ENCODE results near the gene TRUB2.

TRUB2 gene

DNA sequence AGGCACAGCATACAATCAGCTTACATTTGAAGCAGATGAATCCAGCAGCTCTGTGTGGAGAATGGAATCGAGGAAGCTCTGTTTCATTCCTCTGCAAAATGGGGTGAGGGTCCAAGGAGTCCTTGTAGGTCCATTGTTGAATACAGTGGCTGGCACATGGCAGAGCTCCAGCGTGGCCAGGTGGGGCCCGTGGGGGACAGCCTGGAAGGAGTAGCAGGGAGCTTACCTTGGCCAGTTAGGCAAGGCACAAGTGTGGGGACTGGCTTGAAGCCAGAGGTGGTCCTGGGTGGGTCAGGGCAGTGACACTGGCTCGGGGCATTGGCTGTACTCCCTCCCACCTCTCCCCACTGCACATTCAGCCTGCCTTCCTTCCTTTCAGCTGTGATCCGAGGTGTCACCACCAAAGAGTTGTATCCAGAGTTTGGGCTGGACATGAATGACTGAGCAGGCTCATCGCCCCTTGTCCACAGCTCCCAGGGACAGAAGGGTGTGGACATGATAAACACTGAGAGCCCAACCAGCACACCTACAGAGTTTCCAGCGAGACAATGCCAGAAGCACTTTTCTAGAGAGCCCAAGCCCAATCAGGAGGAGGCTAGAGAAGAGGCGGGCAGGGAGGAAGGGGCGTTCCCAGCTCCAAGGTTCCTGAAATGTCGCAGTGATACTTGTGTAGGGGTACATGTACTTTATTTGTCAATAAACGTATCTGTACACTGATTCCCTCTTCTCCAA lies 33.8 kb downstream of the TRUB2 start:
- no peak for ATAC-seq
- no peak for TF ChIP-seq ZFP3 (CRISPR knock-in tag; IDR thresholded peaks at IDR 0.05)
- TF ChIP-seq CSDC2 (CRISPR knock-in tag; IDR thresholded peaks at IDR 0.05), result no peak
- TF ChIP-seq ZC3H10 (CRISPR knock-in tag; IDR thresholded peaks at IDR 0.05), result no peak
- TF ChIP-seq, protein P1, sequence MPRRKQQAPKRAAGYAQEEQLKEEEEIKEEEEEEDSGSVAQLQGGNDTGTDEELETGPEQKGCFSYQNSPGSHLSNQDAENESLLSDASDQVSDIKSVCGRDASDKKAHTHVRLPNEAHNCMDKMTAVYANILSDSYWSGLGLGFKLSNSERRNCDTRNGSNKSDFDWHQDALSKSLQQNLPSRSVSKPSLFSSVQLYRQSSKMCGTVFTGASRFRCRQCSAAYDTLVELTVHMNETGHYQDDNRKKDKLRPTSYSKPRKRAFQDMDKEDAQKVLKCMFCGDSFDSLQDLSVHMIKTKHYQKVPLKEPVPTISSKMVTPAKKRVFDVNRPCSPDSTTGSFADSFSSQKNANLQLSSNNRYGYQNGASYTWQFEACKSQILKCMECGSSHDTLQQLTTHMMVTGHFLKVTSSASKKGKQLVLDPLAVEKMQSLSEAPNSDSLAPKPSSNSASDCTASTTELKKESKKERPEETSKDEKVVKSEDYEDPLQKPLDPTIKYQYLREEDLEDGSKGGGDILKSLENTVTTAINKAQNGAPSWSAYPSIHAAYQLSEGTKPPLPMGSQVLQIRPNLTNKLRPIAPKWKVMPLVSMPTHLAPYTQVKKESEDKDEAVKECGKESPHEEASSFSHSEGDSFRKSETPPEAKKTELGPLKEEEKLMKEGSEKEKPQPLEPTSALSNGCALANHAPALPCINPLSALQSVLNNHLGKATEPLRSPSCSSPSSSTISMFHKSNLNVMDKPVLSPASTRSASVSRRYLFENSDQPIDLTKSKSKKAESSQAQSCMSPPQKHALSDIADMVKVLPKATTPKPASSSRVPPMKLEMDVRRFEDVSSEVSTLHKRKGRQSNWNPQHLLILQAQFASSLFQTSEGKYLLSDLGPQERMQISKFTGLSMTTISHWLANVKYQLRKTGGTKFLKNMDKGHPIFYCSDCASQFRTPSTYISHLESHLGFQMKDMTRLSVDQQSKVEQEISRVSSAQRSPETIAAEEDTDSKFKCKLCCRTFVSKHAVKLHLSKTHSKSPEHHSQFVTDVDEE (CRISPR knock-in tag; IDR thresholded peaks at IDR 0.05), result no peak
- TF ChIP-seq TOX (CRISPR knock-in tag; IDR thresholded peaks at IDR 0.05; ENCODE audit: borderline replicate concordance), result no peak
- TF ChIP-seq, protein P2, sequence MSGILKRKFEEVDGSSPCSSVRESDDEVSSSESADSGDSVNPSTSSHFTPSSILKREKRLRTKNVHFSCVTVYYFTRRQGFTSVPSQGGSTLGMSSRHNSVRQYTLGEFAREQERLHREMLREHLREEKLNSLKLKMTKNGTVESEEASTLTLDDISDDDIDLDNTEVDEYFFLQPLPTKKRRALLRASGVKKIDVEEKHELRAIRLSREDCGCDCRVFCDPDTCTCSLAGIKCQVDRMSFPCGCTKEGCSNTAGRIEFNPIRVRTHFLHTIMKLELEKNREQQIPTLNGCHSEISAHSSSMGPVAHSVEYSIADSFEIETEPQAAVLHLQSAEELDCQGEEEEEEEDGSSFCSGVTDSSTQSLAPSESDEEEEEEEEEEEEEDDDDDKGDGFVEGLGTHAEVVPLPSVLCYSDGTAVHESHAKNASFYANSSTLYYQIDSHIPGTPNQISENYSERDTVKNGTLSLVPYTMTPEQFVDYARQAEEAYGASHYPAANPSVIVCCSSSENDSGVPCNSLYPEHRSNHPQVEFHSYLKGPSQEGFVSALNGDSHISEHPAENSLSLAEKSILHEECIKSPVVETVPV (CRISPR knock-in tag; IDR thresholded peaks at IDR 0.05), result no peak
- no peak for TF ChIP-seq ESRRG (CRISPR knock-in tag; IDR thresholded peaks at IDR 0.05)
- no peak for TF ChIP-seq TCF4 (CRISPR knock-in tag; IDR thresholded peaks at IDR 0.05; ENCODE audit: borderline replicate concordance)
- TF ChIP-seq ZNF70 (CRISPR knock-in tag; IDR thresholded peaks at IDR 0.05), result no peak
- TF ChIP-seq PPARA (CRISPR knock-in tag; IDR thresholded peaks at IDR 0.05; ENCODE audit: borderline replicate concordance), result no peak
- TF ChIP-seq ZNF565 (CRISPR knock-in tag; conservative IDR thresholded peaks at IDR 0.05; ENCODE audit: low read depth), result no peak

DNA sequence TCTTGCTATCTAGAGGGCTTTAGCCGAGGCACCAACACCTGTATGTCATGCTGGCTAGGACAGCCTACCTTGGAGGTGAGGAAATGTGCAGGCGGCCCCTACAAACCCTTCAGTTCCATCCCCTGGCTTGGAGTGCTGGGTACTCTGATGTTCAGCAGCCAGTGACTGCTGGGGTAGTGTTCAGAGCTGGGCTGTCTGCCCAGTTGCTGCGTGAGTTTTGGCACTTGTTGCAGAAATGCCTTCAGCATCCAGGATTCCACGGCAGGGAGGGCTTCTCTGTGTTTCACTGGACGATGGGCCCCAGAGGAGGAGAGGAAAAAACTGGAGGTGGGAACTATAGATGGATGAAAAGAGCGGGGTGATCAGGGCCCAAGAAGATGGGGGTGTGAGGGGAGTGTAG lies 35.8 kb downstream of the TRUB2 start:
- peak; percentile 43; the same call in 2 of the 3 replicates for ATAC-seq
- TF ChIP-seq GLIS3 (CRISPR knock-in tag; IDR thresholded peaks at IDR 0.05) (no peak), TCF4 (CRISPR knock-in tag; IDR thresholded peaks at IDR 0.05; ENCODE audit: borderline replicate concordance) (no peak), ZNF565 (CRISPR knock-in tag; conservative IDR thresholded peaks at IDR 0.05; ENCODE audit: low read depth) (no peak), ZNF8 (CRISPR knock-in tag; IDR thresholded peaks at IDR 0.05) (no peak), ZNF70 (CRISPR knock-in tag; IDR thresholded peaks at IDR 0.05) (no peak), ESRRG (CRISPR knock-in tag; IDR thresholded peaks at IDR 0.05) (no peak), OSR1 (CRISPR knock-in tag; IDR thresholded peaks at IDR 0.05) (no peak), ARNTL (CRISPR knock-in tag; IDR thresholded peaks at IDR 0.05; ENCODE audit: borderline replicate concordance, low read depth) (no peak), PPARA (CRISPR knock-in tag; IDR thresholded peaks at IDR 0.05; ENCODE audit: borderline replicate concordance) (no peak)
- TF ChIP-seq, protein P2 (CRISPR knock-in tag; IDR thresholded peaks at IDR 0.05), result no peak
- TF ChIP-seq, protein P1 (CRISPR knock-in tag; IDR thresholded peaks at IDR 0.05), result no peak

DNA sequence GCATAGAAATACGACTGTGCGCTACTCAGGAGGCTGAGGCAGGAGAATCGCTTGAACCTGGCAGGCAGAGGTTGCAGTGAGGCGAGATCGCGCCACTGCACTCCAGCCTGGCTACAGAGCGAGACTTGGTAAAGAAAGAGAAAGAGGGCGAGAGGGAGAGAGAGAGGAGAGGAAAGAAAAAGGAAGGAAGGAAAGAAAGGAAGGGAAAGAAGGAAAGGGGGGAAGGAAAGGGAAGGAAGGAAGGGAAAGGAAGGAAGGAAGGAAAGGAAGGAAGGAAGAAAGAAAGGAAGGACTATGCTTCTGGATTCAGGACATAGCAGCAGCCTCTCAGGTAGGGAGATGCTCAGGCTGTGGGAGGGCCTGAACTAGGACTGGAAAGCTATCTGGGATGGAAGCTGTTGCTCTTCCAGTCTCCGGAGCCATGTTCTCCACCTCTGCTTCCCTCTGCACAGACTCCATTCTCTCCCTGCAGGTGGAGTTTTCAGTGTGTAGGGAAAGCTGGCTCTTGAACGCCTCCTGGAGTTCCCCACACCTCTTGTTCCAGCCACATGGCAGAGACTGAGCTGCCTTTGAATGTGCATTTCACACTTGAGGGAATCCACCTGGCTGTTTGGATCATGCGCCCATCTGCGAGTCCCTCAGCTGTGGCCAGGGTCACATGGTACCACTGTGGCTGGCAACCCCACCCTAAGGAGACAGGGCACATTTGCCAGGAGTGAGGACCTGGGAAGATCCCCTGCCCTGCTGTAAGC lies 37.0 kb downstream of the TRUB2 start:
- ATAC-seq, result no peak
- TF ChIP-seq ESRRG (CRISPR knock-in tag; IDR thresholded peaks at IDR 0.05), result no peak
- TF ChIP-seq ARNTL (CRISPR knock-in tag; IDR thresholded peaks at IDR 0.05; ENCODE audit: borderline replicate concordance, low read depth), result no peak
- no peak for TF ChIP-seq RARB (CRISPR knock-in tag; IDR thresholded peaks at IDR 0.05)
- TF ChIP-seq ZNF565 (CRISPR knock-in tag; conservative IDR thresholded peaks at IDR 0.05; ENCODE audit: low read depth), result no peak
- TF ChIP-seq ZC3H10 (CRISPR knock-in tag; IDR thresholded peaks at IDR 0.05), result no peak

DNA sequence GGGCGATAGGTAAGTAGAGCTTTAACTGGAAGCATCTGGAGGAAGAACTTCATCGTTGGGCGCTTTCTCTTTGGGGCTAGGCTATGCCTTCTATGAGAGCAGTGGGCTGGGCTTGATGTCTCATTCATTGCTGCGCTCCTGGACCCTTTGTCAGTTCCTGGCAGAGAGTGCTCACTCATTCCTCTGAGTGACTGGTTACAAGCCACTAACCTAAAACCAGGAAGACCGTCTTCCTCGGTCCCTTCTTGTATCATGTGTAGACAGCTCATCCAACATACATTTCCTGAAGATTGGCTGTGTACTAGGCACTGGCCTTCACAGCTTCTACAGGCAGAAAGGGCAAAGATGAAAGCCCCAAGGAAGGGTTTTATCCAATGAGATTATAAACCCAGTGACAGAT lies 39.7 kb downstream of the TRUB2 start:
- no peak for ATAC-seq
- TF ChIP-seq ZFP3 (CRISPR knock-in tag; IDR thresholded peaks at IDR 0.05), result no peak
- no peak for TF ChIP-seq BACH2 (CRISPR knock-in tag; IDR thresholded peaks at IDR 0.05; ENCODE audit: borderline replicate concordance)
- no peak for TF ChIP-seq ZFP30 (CRISPR knock-in tag; IDR thresholded peaks at IDR 0.05)
- no peak for TF ChIP-seq SNAI2 (CRISPR knock-in tag; IDR thresholded peaks at IDR 0.05)
- TF ChIP-seq GLIS3 (CRISPR knock-in tag; IDR thresholded peaks at IDR 0.05), result no peak
- no peak for TF ChIP-seq TOX (CRISPR knock-in tag; IDR thresholded peaks at IDR 0.05; ENCODE audit: borderline replicate concordance)
- no peak for TF ChIP-seq RARB (CRISPR knock-in tag; IDR thresholded peaks at IDR 0.05)
- no peak for TF ChIP-seq ESRRG (CRISPR knock-in tag; IDR thresholded peaks at IDR 0.05)

Data from SK-N-SH treated with all-trans-retinoic acid at 6 μM for 48 hours (cell line).